22Rv1 (cell line): ENCODE measurements around the gene NPB.

Experiments
- CTCF ChIP-seq: fragments of 450-650 bp; IDR thresholded peaks from 2 replicates; pipeline ENCODE4 v1.5.1; 2017; ENCODE audit warnings: mild to moderate bottlenecking
- ZFX ChIP-seq: fragments of 450-650 bp; IDR thresholded peaks from 2 replicates; pipeline ENCODE4 v1.6.1; 2017; ENCODE audit warnings: antibody characterized with exemption, borderline replicate concordance

- no peak for TF ChIP-seq CTCF
- no peak for TF ChIP-seq ZFX
These were observed 39.6 kb downstream of the NPB start for GRCh38 chr17:81941484-81942166.
